ENCODE measurements around the gene FAM216A.

FAM216A gene

DNA sequence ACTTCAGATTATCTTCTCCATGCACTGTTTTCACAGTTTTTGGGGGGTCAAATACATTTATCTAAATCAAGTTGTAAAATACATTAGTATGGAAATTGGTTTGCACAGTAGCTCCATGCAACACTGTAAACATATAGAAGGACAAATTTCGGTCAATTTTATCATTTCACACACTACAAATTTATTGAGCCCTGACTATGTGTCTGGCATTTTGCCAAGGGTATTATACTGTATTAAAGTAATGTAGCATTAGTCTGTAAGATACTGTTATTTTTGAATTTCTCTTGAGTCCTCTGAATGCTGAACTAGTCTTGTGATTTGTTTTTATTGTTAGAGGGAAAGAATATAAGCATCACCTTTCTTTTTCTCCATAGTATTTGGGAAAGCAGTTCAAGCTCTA, 34.8 kb downstream of the FAM216A start:
- Histone ChIP-seq H3K4me3 (ENCODE audit: low read length in 2 of 2) (no peak overlapping the region), H3K79me1 (ENCODE audit: low read depth, low read length) (no peaks in the 10 kb centered on the region), H4K8ac (ENCODE audit: low read depth, low read length) (no peak overlapping the region), H2BK12ac (ENCODE audit: low read length) (no peak overlapping the region), H3K27ac (replicated peaks; ENCODE audit: low read length) (no peak overlapping the region), H3K9ac (ENCODE audit: low read depth, low read length, poor library complexity) (no peak overlapping the region), H2AK5ac (ENCODE audit: low read depth, low read length) (no peak overlapping the region), H3K36me3 (replicated peaks in 1 of 2; ENCODE audit: control insufficient read depth in 2 of 2, insufficient read depth in 2 of 2, low read length in 2 of 2) (peaks cover 0 to 15% of the 10 kb centered on the region in 2 donors), H2BK5ac (ENCODE audit: low read length) (no peak overlapping the region), H3K18ac (ENCODE audit: low read length) (no peak overlapping the region), H4K91ac (ENCODE audit: low read depth, low read length, poor library complexity) (no peak overlapping the region), H2BK15ac (ENCODE audit: low read length) (no peak overlapping the region), H3K4me2 (ENCODE audit: insufficient read depth, low read length, poor library complexity, severe bottlenecking) (no peak overlapping the region), H3K4ac (ENCODE audit: low read length) (no peak overlapping the region), H3K9me3 (replicated peaks in 1 of 2; ENCODE audit: control insufficient read depth in 2 of 2, insufficient read depth in 1 of 2, low read depth in 1 of 2, low read length in 2 of 2) (peaks cover 3 to 4% of the 10 kb centered on the region in 2 donors), H2BK120ac (ENCODE audit: low read depth, low read length) (no peak overlapping the region), H3K27me3 (ENCODE audit: control insufficient read depth in 3 of 3, insufficient read depth in 3 of 3, low read depth in 1 of 3, low read length in 3 of 3) (no peaks in the 10 kb centered on the region), H3K4me1 (ENCODE audit: control insufficient read depth in 2 of 2, insufficient read depth in 1 of 2, low read depth in 1 of 2, low read length in 2 of 2) (peaks cover 0 to 4% of the 10 kb centered on the region in 2 donors), H3K14ac (ENCODE audit: low read length) (no peak overlapping the region), H3K23ac (ENCODE audit: low read depth, low read length, poor library complexity) (no peak overlapping the region), H2AFZ (ENCODE audit: low read length) (no peak overlapping the region)
- DNase-seq (ENCODE audit: low spot score): no peak
- no CpG with 5 or more reads among the region's 1 CpG for WGBS, 2 donors (ENCODE audit: extremely low coverage in 2 of 2, insufficient read length in 2 of 2, insufficient replicate concordance in 1 of 2)

- peaks cover 3 to 4% of the 10 kb centered on the region in 2 donors for H3K9me3 ChIP-seq (replicated peaks in 1 of 2; ENCODE audit: control insufficient read depth in 2 of 2, insufficient read depth in 1 of 2, low read depth in 1 of 2, low read length in 2 of 2)
- H3K14ac ChIP-seq (ENCODE audit: low read length): no peak overlapping the region
- no peak overlapping the region for H4K91ac ChIP-seq (ENCODE audit: low read depth, low read length, poor library complexity)
- H3K18ac ChIP-seq (ENCODE audit: low read length): no peak overlapping the region
- H3K4me2 ChIP-seq (ENCODE audit: insufficient read depth, low read length, poor library complexity, severe bottlenecking): no peak overlapping the region
- H3K27ac ChIP-seq (replicated peaks; ENCODE audit: low read length): no peak overlapping the region
- H3K27me3 ChIP-seq (ENCODE audit: control insufficient read depth in 3 of 3, insufficient read depth in 3 of 3, low read depth in 1 of 3, low read length in 3 of 3): no peaks in the 10 kb centered on the region
- no peak for DNase-seq (ENCODE audit: low spot score)
- no peak overlapping the region for H2BK15ac ChIP-seq (ENCODE audit: low read length)
- WGBS, 2 donors (ENCODE audit: extremely low coverage in 2 of 2, insufficient read length in 2 of 2, insufficient replicate concordance in 1 of 2): no CpG with 5 or more reads among the region's 3 CpGs
- no peaks in the 10 kb centered on the region for H3K79me1 ChIP-seq (ENCODE audit: low read depth, low read length)
- no peak overlapping the region for H3K9ac ChIP-seq (ENCODE audit: low read depth, low read length, poor library complexity)
- no peak overlapping the region for H3K4ac ChIP-seq (ENCODE audit: low read length)
- no peak overlapping the region for H2BK12ac ChIP-seq (ENCODE audit: low read length)
- H2AFZ ChIP-seq (ENCODE audit: low read length): no peak overlapping the region
- no peak overlapping the region for H2BK5ac ChIP-seq (ENCODE audit: low read length)
- H3K23ac ChIP-seq (ENCODE audit: low read depth, low read length, poor library complexity): no peak overlapping the region
- no peaks in the 10 kb centered on the region for H3K36me3 ChIP-seq (replicated peaks in 1 of 2; ENCODE audit: control insufficient read depth in 2 of 2, insufficient read depth in 2 of 2, low read length in 2 of 2)
- peaks cover 0 to 4% of the 10 kb centered on the region in 2 donors for H3K4me1 ChIP-seq (ENCODE audit: control insufficient read depth in 2 of 2, insufficient read depth in 1 of 2, low read depth in 1 of 2, low read length in 2 of 2)
- no peak overlapping the region for H2AK5ac ChIP-seq (ENCODE audit: low read depth, low read length)
- H3K4me3 ChIP-seq (ENCODE audit: low read length in 2 of 2): no peak overlapping the region
- no peak overlapping the region for H2BK120ac ChIP-seq (ENCODE audit: low read depth, low read length)
- H4K8ac ChIP-seq (ENCODE audit: low read depth, low read length): no peak overlapping the region
Observed at GRCh38 chr12:110505332-110505731, 36.7 kb downstream of the FAM216A start.

GRCh38 chr12:110508071-110508586, 39.5 kb downstream of the FAM216A start:
- H4K8ac ChIP-seq (ENCODE audit: low read depth, low read length): no peak overlapping the region
- no CpG with 5 or more reads among the region's 4 CpGs for WGBS, 2 donors (ENCODE audit: extremely low coverage in 2 of 2, insufficient read length in 2 of 2, insufficient replicate concordance in 1 of 2)

DNA sequence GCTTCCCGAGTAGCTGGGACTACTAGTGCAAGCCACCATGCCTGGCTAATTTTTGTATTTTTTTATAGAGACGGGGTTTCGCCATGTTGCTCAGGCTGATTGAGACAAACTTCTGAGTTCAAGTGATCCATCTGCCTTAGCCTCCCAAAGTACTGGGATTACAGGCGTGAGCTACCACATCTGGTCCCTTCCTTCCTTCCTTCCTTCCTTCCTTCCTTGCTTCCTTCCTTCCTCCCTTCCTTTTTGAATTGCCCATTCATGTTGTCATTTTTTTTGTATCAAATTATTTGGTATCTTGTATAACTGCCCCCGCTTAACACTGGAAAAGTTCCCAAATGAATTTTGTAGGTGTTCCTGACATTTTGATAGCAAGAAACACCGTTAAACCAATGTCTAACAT, 45.2 kb downstream of the FAM216A start:
- H3K18ac ChIP-seq (ENCODE audit: low read length): no peak overlapping the region
- H2BK5ac ChIP-seq (ENCODE audit: low read length): no peak overlapping the region
- H4K91ac ChIP-seq (ENCODE audit: low read depth, low read length, poor library complexity): no peak overlapping the region
- H3K9ac ChIP-seq (ENCODE audit: low read depth, low read length, poor library complexity): no peak overlapping the region
- H3K9me3 ChIP-seq (replicated peaks in 1 of 2; ENCODE audit: control insufficient read depth in 2 of 2, insufficient read depth in 1 of 2, low read depth in 1 of 2, low read length in 2 of 2): no peaks in the 10 kb centered on the region
- no peak overlapping the region for H2AFZ ChIP-seq (ENCODE audit: low read length)
- no peak overlapping the region for H2BK120ac ChIP-seq (ENCODE audit: low read depth, low read length)
- WGBS, 2 donors (ENCODE audit: extremely low coverage in 2 of 2, insufficient read length in 2 of 2, insufficient replicate concordance in 1 of 2): no CpG with 5 or more reads among the region's 6 CpGs
- no peaks in the 10 kb centered on the region for H3K79me1 ChIP-seq (ENCODE audit: low read depth, low read length)
- no peak overlapping the region for H3K23ac ChIP-seq (ENCODE audit: low read depth, low read length, poor library complexity)
- no peak overlapping the region for H2AK5ac ChIP-seq (ENCODE audit: low read depth, low read length)
- H3K4ac ChIP-seq (ENCODE audit: low read length): no peak overlapping the region
- H2BK15ac ChIP-seq (ENCODE audit: low read length): no peak overlapping the region
- no peaks in the 10 kb centered on the region for H3K4me1 ChIP-seq (ENCODE audit: control insufficient read depth in 2 of 2, insufficient read depth in 1 of 2, low read depth in 1 of 2, low read length in 2 of 2)
- no peak overlapping the region for H3K4me3 ChIP-seq (ENCODE audit: low read length in 2 of 2)
- no peak overlapping the region for H4K8ac ChIP-seq (ENCODE audit: low read depth, low read length)
- no peak overlapping the region for H2BK12ac ChIP-seq (ENCODE audit: low read length)
- H3K27ac ChIP-seq (replicated peaks; ENCODE audit: low read length): no peak overlapping the region
- H3K27me3 ChIP-seq (ENCODE audit: control insufficient read depth in 3 of 3, insufficient read depth in 3 of 3, low read depth in 1 of 3, low read length in 3 of 3): peaks cover 0 to 7% (median 0%) of the 10 kb centered on the region in 3 experiments
- no peak overlapping the region for H3K14ac ChIP-seq (ENCODE audit: low read length)
- no peaks in the 10 kb centered on the region for H3K36me3 ChIP-seq (replicated peaks in 1 of 2; ENCODE audit: control insufficient read depth in 2 of 2, insufficient read depth in 2 of 2, low read length in 2 of 2)
- H3K4me2 ChIP-seq (ENCODE audit: insufficient read depth, low read length, poor library complexity, severe bottlenecking): no peak overlapping the region
- DNase-seq (ENCODE audit: low spot score): no peak

More at GRCh38 chr12:110508071-110508586, 39.5 kb downstream of the FAM216A start:
- no peak overlapping the region for H2AK5ac ChIP-seq (ENCODE audit: low read depth, low read length)
- no peaks in the 10 kb centered on the region for H3K36me3 ChIP-seq (replicated peaks in 1 of 2; ENCODE audit: control insufficient read depth in 2 of 2, insufficient read depth in 2 of 2, low read length in 2 of 2)
- no peak overlapping the region for H2BK12ac ChIP-seq (ENCODE audit: low read length)
- H3K27me3 ChIP-seq (ENCODE audit: control insufficient read depth in 3 of 3, insufficient read depth in 3 of 3, low read depth in 1 of 3, low read length in 3 of 3): no peaks in the 10 kb centered on the region
- no peaks in the 10 kb centered on the region for H3K9me3 ChIP-seq (replicated peaks in 1 of 2; ENCODE audit: control insufficient read depth in 2 of 2, insufficient read depth in 1 of 2, low read depth in 1 of 2, low read length in 2 of 2)
- H3K18ac ChIP-seq (ENCODE audit: low read length): no peak overlapping the region
- H3K4me1 ChIP-seq (ENCODE audit: control insufficient read depth in 2 of 2, insufficient read depth in 1 of 2, low read depth in 1 of 2, low read length in 2 of 2): no peaks in the 10 kb centered on the region
- H3K4me2 ChIP-seq (ENCODE audit: insufficient read depth, low read length, poor library complexity, severe bottlenecking): no peak overlapping the region
- no peak overlapping the region for H4K91ac ChIP-seq (ENCODE audit: low read depth, low read length, poor library complexity)
- no peak overlapping the region for H2BK120ac ChIP-seq (ENCODE audit: low read depth, low read length)
- H2AFZ ChIP-seq (ENCODE audit: low read length): no peak overlapping the region
- H2BK15ac ChIP-seq (ENCODE audit: low read length): no peak overlapping the region
- H3K4ac ChIP-seq (ENCODE audit: low read length): no peak overlapping the region
- H3K23ac ChIP-seq (ENCODE audit: low read depth, low read length, poor library complexity): no peak overlapping the region
- H3K9ac ChIP-seq (ENCODE audit: low read depth, low read length, poor library complexity): no peak overlapping the region
- no peak overlapping the region for H3K14ac ChIP-seq (ENCODE audit: low read length)
- no peak overlapping the region for H3K27ac ChIP-seq (replicated peaks; ENCODE audit: low read length)
- no peaks in the 10 kb centered on the region for H3K79me1 ChIP-seq (ENCODE audit: low read depth, low read length)
- DNase-seq (ENCODE audit: low spot score): no peak
- H2BK5ac ChIP-seq (ENCODE audit: low read length): no peak overlapping the region
- H3K4me3 ChIP-seq (ENCODE audit: low read length in 2 of 2): no peak overlapping the region

Data from neuronal stem cell (in vitro differentiated cells).